GM21367 (cell line): Measurements from ENCODE around the gene SLC16A5.

Experiments
- ATAC-seq: cut with Tn5 transposase; IDR thresholded peaks from one replicate; pipeline ENCODE4 v1.9.1; 2021; ENCODE audit not compliant: unreplicated experiment

The SLC16A5 gene

GRCh38 chr17:75155191-75155601 is 67.4 kb downstream of the SLC16A5 start:
- ATAC-seq = no peak
